H1 (cell line): ENCODE measurements around the gene CTXN1. TPM values are rescaled to one million over a fixed set of nuclear protein-coding genes. Genes with fewer than 3 reads are reported as not detected.

ENCODE experiments used
- CTCF ChIA-PET: fragments of 300-600 bp; sonication (Branson Sonifier 250); formaldehyde crosslinking; loops from one replicate; lab custom pipeline; 2021; ENCODE audit not compliant: partially characterized antibody; lab: Charles Lee
- POLR2A ChIA-PET: fragments of 300-600 bp; sonication (Branson Sonifier 250); formaldehyde crosslinking; loops from one replicate; lab custom pipeline; 2021; ENCODE audit warnings: inconsistent platforms; ENCODE audit not compliant: partially characterized antibody; lab: Charles Lee
- DNase-seq, 2 experiments: peaks; one replicate each; pipeline versions ENCODE4 v3.0.0 to v3.0.0-alpha.2; 2010 to 2022; ENCODE audit warnings: low spot score in 2 of 2, low read depth in 1 of 2, mixed read lengths in 1 of 2
- FAIRE-seq: peaks from 2 replicates; lab custom pipeline; 2011; peaks lifted over from hg19 to GRCh38; lab: Jason Lieb, UNC
- H2AFZ ChIP-seq: 2 replicates; pipeline ENCODE4 v1.8.1; 2012; ENCODE audit warnings: low read length, inconsistent platforms
- H2AK5ac ChIP-seq: 2 replicates; pipeline ENCODE4 v1.6.1; 2013; ENCODE audit warnings: low read depth, low read length
- H2BK120ac ChIP-seq: replicated peaks from 2 replicates; pipeline ENCODE3; 2013; ENCODE audit warnings: low read depth, low read length, inconsistent platforms
- H2BK12ac ChIP-seq: 2 replicates; pipeline ENCODE4 v1.6.1; 2013; ENCODE audit warnings: low read depth, low read length
- H2BK15ac ChIP-seq: 2 replicates; pipeline ENCODE4 v1.6.1; 2013; ENCODE audit warnings: low read length
- H2BK20ac ChIP-seq: 2 replicates; pipeline ENCODE4 v1.6.1; 2013; ENCODE audit warnings: low read length
- H2BK5ac ChIP-seq: 2 replicates; pipeline ENCODE4 v1.6.1; 2013; ENCODE audit warnings: low read depth, low read length
- H3K14ac ChIP-seq: 2 replicates; pipeline ENCODE4 v1.6.1; 2013; ENCODE audit warnings: inconsistent platforms; ENCODE audit not compliant: insufficient read length
- H3K18ac ChIP-seq: 2 replicates; pipeline ENCODE4 v1.6.1; 2013; ENCODE audit warnings: low read length; ENCODE audit errors: extremely low read depth
- H3K23ac ChIP-seq: 2 replicates; pipeline ENCODE4 v1.6.1; 2013; ENCODE audit warnings: inconsistent platforms; ENCODE audit not compliant: insufficient read length
- H3K23me2 ChIP-seq: 2 replicates; pipeline ENCODE4 v1.6.1; 2013; ENCODE audit warnings: low read depth, low read length
- H3K27ac ChIP-seq: 2 replicates; pipeline ENCODE4 v1.6.1; 2011; ENCODE audit warnings: low read depth, low read length, inconsistent platforms
- H3K27me3 ChIP-seq, 4 experiments: replicated peaks in 1 of 4; 1 replicate in 1 of 4; 2 replicates in 3 of 4; pipeline versions ENCODE4 v1.6.1 to v1.8.1; 2011 to 2013; ENCODE audit warnings: low read length in 3 of 4, mild to moderate bottlenecking in 3 of 4, inconsistent platforms in 2 of 4, mixed read lengths in 2 of 4, moderate library complexity in 1 of 4; ENCODE audit not compliant: control insufficient read depth in 3 of 4, insufficient read depth in 3 of 4; ENCODE audit errors: extremely low read depth in 1 of 4
- H3K36me3 ChIP-seq, 4 experiments: 2 replicates each; pipeline versions ENCODE4 v1.6.1 to v1.8.1; 2011 to 2013; ENCODE audit warnings: mild to moderate bottlenecking in 4 of 4, low read length in 3 of 4, moderate library complexity in 2 of 4, control low read depth in 1 of 4, inconsistent platforms in 1 of 4; ENCODE audit not compliant: insufficient read depth in 4 of 4, control insufficient read depth in 2 of 4
- H3K4ac ChIP-seq: replicated peaks from 2 replicates; pipeline ENCODE3; 2013; ENCODE audit warnings: low read length, low read depth, mixed read lengths, inconsistent platforms; ENCODE audit not compliant: insufficient read length
- H3K4me1 ChIP-seq, 4 experiments: replicated peaks in 1 of 4; 1 replicate in 1 of 4; 2 replicates in 3 of 4; pipeline versions ENCODE4 v1.6.1 to v1.8.1; 2011 to 2013; ENCODE audit warnings: low read length in 3 of 4, inconsistent platforms in 2 of 4, mixed read lengths in 1 of 4; ENCODE audit not compliant: insufficient read depth in 4 of 4, control insufficient read depth in 3 of 4
- H3K4me2 ChIP-seq, 2 experiments: 2 replicates each; pipeline versions ENCODE4 v1.6.1 to v1.8.1; 2011 to 2013; ENCODE audit warnings: low read depth in 2 of 2, low read length in 2 of 2, control low read depth in 1 of 2, inconsistent platforms in 1 of 2, mild to moderate bottlenecking in 1 of 2; ENCODE audit not compliant: insufficient read depth in 1 of 2
- H3K4me3 ChIP-seq, 4 experiments: fragments of 200-600, 300-600 bp in 1 of 4; sonication (generic), shearing (Covaris generic), sonication (Bioruptor Twin) in 1 of 4; 2 replicates each; pipeline versions ENCODE4 v1.5.1 to v1.8.1; 2011 to 2016; ENCODE audit warnings: low read length in 4 of 4, low read depth in 3 of 4, control low read depth in 2 of 4, inconsistent platforms in 2 of 4, mild to moderate bottlenecking in 2 of 4, mixed read lengths in 1 of 4, moderate library complexity in 1 of 4; ENCODE audit not compliant: insufficient read depth in 2 of 4; ENCODE audit errors: extremely low read depth in 1 of 4
- H3K56ac ChIP-seq: replicated peaks from 2 replicates; pipeline ENCODE3; 2013; ENCODE audit warnings: low read depth, mild to moderate bottlenecking, mixed read lengths, low read length, inconsistent platforms; ENCODE audit not compliant: insufficient read length
- H3K79me1 ChIP-seq: 2 replicates; pipeline ENCODE4 v1.6.1; 2013; ENCODE audit warnings: low read depth, low read length, control low read depth
- H3K79me2 ChIP-seq, 2 experiments: 2 replicates each; pipeline versions ENCODE4 v1.6.1 to v1.8.1; 2012 to 2013; ENCODE audit warnings: low read length in 2 of 2, mild to moderate bottlenecking in 2 of 2, inconsistent platforms in 1 of 2; ENCODE audit not compliant: insufficient read depth in 2 of 2, control insufficient read depth in 1 of 2
- H3K9ac ChIP-seq, 4 experiments: replicated peaks in 1 of 4; 1 replicate in 1 of 4; 2 replicates in 3 of 4; pipeline versions ENCODE4 v1.6.1 to v1.8.1; 2011 to 2013; ENCODE audit warnings: low read depth in 3 of 4, low read length in 3 of 4, control low read depth in 2 of 4, mild to moderate bottlenecking in 2 of 4, moderate library complexity in 2 of 4, inconsistent platforms in 1 of 4; ENCODE audit errors: extremely low read depth in 1 of 4
- H3K9me3 ChIP-seq, 2 experiments: 2 replicates each; pipeline versions ENCODE4 v1.6.1 to v1.8.1; 2012 to 2013; ENCODE audit warnings: mild to moderate bottlenecking in 2 of 2, moderate library complexity in 2 of 2, control low read depth in 1 of 2, inconsistent platforms in 1 of 2, low read depth in 1 of 2, low read length in 1 of 2, mixed read lengths in 1 of 2; ENCODE audit not compliant: insufficient read depth in 2 of 2
- H4K20me1 ChIP-seq, 2 experiments: replicated peaks in 1 of 2; 2 replicates each; pipeline versions ENCODE3 to v1.8.1; 2011 to 2013; ENCODE audit warnings: inconsistent platforms in 2 of 2, low read length in 2 of 2, mild to moderate bottlenecking in 1 of 2; ENCODE audit not compliant: insufficient read depth in 2 of 2, control insufficient read depth in 1 of 2
- H4K5ac ChIP-seq: 2 replicates; pipeline ENCODE4 v1.6.1; 2013; ENCODE audit warnings: low read length, low read depth, mixed read lengths, inconsistent platforms; ENCODE audit not compliant: insufficient read length
- H4K8ac ChIP-seq: 2 replicates; pipeline ENCODE4 v1.8.0; 2013; ENCODE audit warnings: mild to moderate bottlenecking, moderate library complexity, low read length, inconsistent platforms; ENCODE audit not compliant: insufficient read depth; ENCODE audit errors: extremely low read depth
- H4K91ac ChIP-seq: replicated peaks from 2 replicates; pipeline ENCODE3; 2013; ENCODE audit warnings: low read length, mixed read lengths, inconsistent platforms; ENCODE audit not compliant: insufficient read length
- BRCA1 ChIP-seq: IDR thresholded peaks from 2 replicates; pipeline ENCODE4 v1.6.1; 2012; ENCODE audit warnings: low read depth, low read length, improper control_type of control experiment
- CHD1 ChIP-seq: IDR thresholded peaks from 2 replicates; pipeline ENCODE4 v1.6.1; 2012; ENCODE audit warnings: low read depth, low read length, improper control_type of control experiment
- EP300 ChIP-seq, 2 experiments: IDR thresholded peaks; 1 replicate in 1 of 2; 2 replicates in 1 of 2; pipeline ENCODE4 v1.6.1; 2011 to 2012; ENCODE audit warnings: low read depth in 2 of 2, low read length in 2 of 2, mild to moderate bottlenecking in 2 of 2, borderline replicate concordance in 1 of 2, inconsistent platforms in 1 of 2, moderate library complexity in 1 of 2
- HDAC6 ChIP-seq: IDR thresholded peaks from one replicate; pipeline ENCODE4 v1.7.1; 2012; ENCODE audit warnings: low read depth, mild to moderate bottlenecking, inconsistent platforms, low read length, moderate library complexity
- MAFK ChIP-seq: IDR thresholded peaks from 2 replicates; pipeline ENCODE4 v1.6.1; 2012; ENCODE audit warnings: low read depth, mild to moderate bottlenecking, improper control_type of control experiment, low read length
- RBBP5 ChIP-seq: IDR thresholded peaks from 2 replicates; pipeline ENCODE4 v1.7.1; 2012; ENCODE audit warnings: low read depth, mild to moderate bottlenecking, inconsistent platforms, low read length, moderate library complexity, borderline replicate concordance
- SAP30 ChIP-seq: fragments of 300-600 bp; sonication (generic); IDR thresholded peaks from 2 replicates; pipeline ENCODE4 v1.7.1; 2012; ENCODE audit warnings: low read length, moderate library complexity, mild to moderate bottlenecking, inconsistent platforms; ENCODE audit not compliant: insufficient read depth, insufficient replicate concordance
- SP2 ChIP-seq: IDR thresholded peaks from 2 replicates; pipeline ENCODE4 v1.6.1; 2012; ENCODE audit warnings: mild to moderate bottlenecking, low read length, inconsistent platforms
- SRF ChIP-seq: IDR thresholded peaks from 2 replicates; pipeline ENCODE4 v1.6.1; 2011; ENCODE audit warnings: mild to moderate bottlenecking, low read depth, low read length, moderate library complexity
- TCF12 ChIP-seq: IDR thresholded peaks from 2 replicates; pipeline ENCODE4 v1.6.1; 2011; ENCODE audit warnings: low read depth, mild to moderate bottlenecking, low read length
- ZNF274 ChIP-seq: IDR thresholded peaks from 2 replicates; pipeline ENCODE4 v1.7.0; 2012; ENCODE audit warnings: low read length, borderline replicate concordance; ENCODE audit errors: extremely low read depth
- WGBS, 2 experiments: shearing (Covaris generic) in 1 of 2; methylation state at CpG; one replicate each; pipeline versions ENCODE4 v1.1.6 to v1.1.7; 2013 to 2015; ENCODE audit warnings: low lambda C conversion rate in 2 of 2, mixed read lengths in 2 of 2, inconsistent platforms in 1 of 2, low coverage in 1 of 2, missing lambda C conversion rate in 1 of 2; ENCODE audit not compliant: insufficient replicate concordance in 2 of 2, insufficient coverage in 1 of 2, insufficient read length in 1 of 2; ENCODE audit errors: extremely low coverage in 1 of 2, missing lambda C conversion rate in 1 of 2; 5-methylcytosine and 5-hydroxymethylcytosine counted together
- polyA plus RNA-seq, 7 experiments: library from polyadenylated mRNA; depleted of rRNA in 3 of 7; stranded (reverse) in 5 of 7; unstranded in 2 of 7; fragments of >200 nt in 5 of 7; fragments of 200-250 nt in 2 of 7; gene quantifications; 1 replicate in 5 of 7; 2 replicates in 1 of 7; 4 replicates in 1 of 7; pipeline versions ENCODE4 v1.2.1 to v1.2.3, GENCODE V29; 2011 to 2013; ENCODE audit warnings: missing spikeins in 2 of 7, mixed read lengths in 2 of 7
- total RNA-seq: library from RNA; stranded (reverse); fragmentation: NEBNext Ultra II Directional; extraction: Animal tissue kit (Norgen Biotek cat#: 25700); gene quantifications from 2 replicates; pipeline ENCODE4 v1.2.1, GENCODE V29; 2021
- TF ChIP-seq, protein P1 (sequence below): IDR thresholded peaks from 2 replicates; pipeline ENCODE4 v1.6.1; 2012; ENCODE audit warnings: inconsistent platforms
- TF ChIP-seq, protein P2 (sequence below): IDR thresholded peaks from 2 replicates; pipeline ENCODE4 v1.6.1; 2011; ENCODE audit warnings: low read depth, mild to moderate bottlenecking, low read length; ENCODE audit not compliant: insufficient read depth

The CTXN1 gene
- total and polyA plus RNA-seq, 2 of the 8 experiments (the other 6 are each of a cell fraction or from before 2014, with no cell fraction given) = 16.4 to 58.0 TPM

- Histone ChIP-seq H2AK5ac (no peak overlapping the region), H3K4me1 (peaks cover 0 to 11% (median 7%) of the 10 kb centered on the region in 4 experiments; a peak in 5 of 7 replicates), H3K4ac (no peak overlapping the region), H4K20me1 (peaks cover 5 to 19% of the 10 kb centered on the region in 2 experiments), H2BK120ac (no peak overlapping the region), H3K23ac (no peak overlapping the region), H3K27ac (no peak overlapping the region), H2BK5ac (no peak overlapping the region), H3K9ac (no peak overlapping the region), H3K14ac (no peak overlapping the region), H3K36me3 (peaks cover 5 to 27% (median 16%) of the 10 kb centered on the region in 4 experiments; a peak in 5 of 8 replicates), H4K8ac (no peak overlapping the region), H3K9me3 (no peaks in the 10 kb centered on the region), H2BK15ac (no peak overlapping the region), H2BK20ac (no peak overlapping the region), H3K56ac (no peak overlapping the region), H4K5ac (no peak overlapping the region), H3K18ac (no peak overlapping the region), H3K23me2 (peaks cover 12% of the 10 kb centered on the region), H4K91ac (no peak overlapping the region), H2BK12ac (no peak overlapping the region), H3K79me1 (peaks cover 11% of the 10 kb centered on the region), H2AFZ (no peak overlapping the region), H3K27me3 (no peaks in the 10 kb centered on the region), H3K4me2 (no peak overlapping the region), H3K79me2 (peaks cover 0 to 22% of the 10 kb centered on the region in 2 experiments; a peak in 2 of 4 replicates), H3K4me3 (no peak overlapping the region)
- ChIA-PET CTCF (interaction anchor here (0.6 to 1.8 kb wide), 3 partner anchors 10 to 61 kb away, joined by 3 to 12 read pairs (median 3); no protein-coding TSS in a partner anchor), POLR2A (interaction anchor here (1.4 to 2.1 kb wide), 2 partner anchors 10 to 35 kb away, joined by 10 to 12 read pairs; partner anchors contain the start of gene TIMM44)
- DNase-seq (no peak), FAIRE-seq (no peak)
- WGBS, 2 experiments = 97% methylated on average over 11 of the region's 11 CpGs; no CpG with 5 or more reads in 1 of the 2 experiments
- TF ChIP-seq RBBP5 (no peak), TCF12 (no peak), EP300 (IDR thresholded peaks at IDR 0.05; ENCODE audit: borderline replicate concordance in 1 of 2, low read depth in 2 of 2, low read length in 2 of 2) (no peak), HDAC6 (no peak), BRCA1 (no peak), SAP30 (no peak), ZNF274 (no peak), SRF (no peak), MAFK (no peak), SP2 (no peak), CHD1 (no peak)
- TF ChIP-seq, protein P1, sequence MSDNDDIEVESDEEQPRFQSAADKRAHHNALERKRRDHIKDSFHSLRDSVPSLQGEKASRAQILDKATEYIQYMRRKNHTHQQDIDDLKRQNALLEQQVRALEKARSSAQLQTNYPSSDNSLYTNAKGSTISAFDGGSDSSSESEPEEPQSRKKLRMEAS = no peak
- TF ChIP-seq, protein P2, sequence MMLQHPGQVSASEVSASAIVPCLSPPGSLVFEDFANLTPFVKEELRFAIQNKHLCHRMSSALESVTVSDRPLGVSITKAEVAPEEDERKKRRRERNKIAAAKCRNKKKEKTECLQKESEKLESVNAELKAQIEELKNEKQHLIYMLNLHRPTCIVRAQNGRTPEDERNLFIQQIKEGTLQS = no peak
These were observed 18.4 kb downstream of the CTXN1 start for GRCh38 chr19:7907544-7907943.
